Spleen (tissue), 11 donors: ENCODE data around the gene WDR72. TPM values are rescaled to one million over a fixed set of nuclear protein-coding genes. Genes with fewer than 3 reads are reported as not detected.

Experiments used
- DNase-seq: peaks from one replicate; pipeline ENCODE4 v3.0.0-alpha.2; 2020
- H3K27ac ChIP-seq, 8 donors: fragments of 200-600 bp; sonication (generic) in 7 of 8; 1 replicate in 4 of 8; 2 replicates in 4 of 8; pipeline versions ENCODE4 v1.5.0 to v1.8.0; 2016 to 2021; ENCODE audit warnings: inconsistent platforms in 4 of 8, mild to moderate bottlenecking in 4 of 8, moderate library complexity in 1 of 8
- H3K27me3 ChIP-seq, 7 donors: fragments of 200-600 bp; sonication (generic) in 6 of 7; replicated peaks in 1 of 7; 1 replicate in 4 of 7; 2 replicates in 3 of 7; pipeline versions ENCODE4 v1.5.0 to v1.8.0; 2016 to 2021; ENCODE audit warnings: inconsistent platforms in 3 of 7, mild to moderate bottlenecking in 1 of 7
- H3K36me3 ChIP-seq, 6 donors: fragments of 200-600 bp; sonication (generic) in 5 of 6; 1 replicate in 4 of 6; 2 replicates in 2 of 6; pipeline versions ENCODE4 v1.5.0 to v1.8.0; 2016 to 2021; ENCODE audit warnings: inconsistent platforms in 2 of 6
- H3K4me1 ChIP-seq, 6 donors: fragments of 200-600 bp; sonication (generic) in 5 of 6; 1 replicate in 3 of 6; 2 replicates in 3 of 6; pipeline versions ENCODE4 v1.5.0 to v1.8.0; 2016 to 2021; ENCODE audit warnings: inconsistent platforms in 3 of 6
- H3K4me3 ChIP-seq, 8 donors: fragments of 200-600 bp; sonication (generic) in 7 of 8; 1 replicate in 4 of 8; 2 replicates in 4 of 8; pipeline versions ENCODE4 v1.5.0 to v1.8.0; 2016 to 2021; ENCODE audit warnings: inconsistent platforms in 4 of 8, mild to moderate bottlenecking in 4 of 8, moderate library complexity in 2 of 8
- H3K9me3 ChIP-seq, 8 donors: fragments of 200-600 bp; sonication (generic) in 7 of 8; 1 replicate in 4 of 8; 2 replicates in 4 of 8; pipeline versions ENCODE4 v1.5.0 to v1.8.0; 2016 to 2021; ENCODE audit warnings: inconsistent platforms in 4 of 8
- POLR2A ChIP-seq, 3 donors: fragments of 450-650 bp; IDR thresholded peaks; one replicate each; pipeline ENCODE4 v1.5.1; 2017; ENCODE audit warnings: antibody characterized with exemption in 3 of 3, mild to moderate bottlenecking in 1 of 3
- POLR2AphosphoS5 ChIP-seq, 3 donors: sonication (generic); formaldehyde crosslinking; IDR thresholded peaks; one replicate each; pipeline ENCODE4 v1.5.1; 2017; ENCODE audit warnings: antibody characterized with exemption in 3 of 3
- WGBS, 5 donors: extraction: QIAGEN DNeasy Blood & Tissue Kit in 3 of 5; methylation state at CpG; one replicate each; pipeline versions ENCODE4 v1.1.5 to v1.1.7; 2013 to 2018; 5-methylcytosine and 5-hydroxymethylcytosine counted together
- intact Hi-C: fragments of 100-400 bp; cut with DNase I; formaldehyde crosslinking; loops from one replicate; pipeline ENCODE4 v1.15.0; 2023; ENCODE audit warnings: low total_unique reads
- polyA plus RNA-seq, 3 donors: library from polyadenylated mRNA; stranded (reverse); fragments of 200-250 nt; gene quantifications; one replicate each; pipeline ENCODE4 v1.2.1, GENCODE V29; 2013
- total RNA-seq, 7 donors: library from RNA; depleted of rRNA in 3 of 7; stranded (reverse); fragments of >200 nt in 3 of 7; fragmentation: NEBNext Ultra II Directional in 4 of 7; extraction: Animal tissue kit (Norgen Biotek cat#: 25700) in 4 of 7; gene quantifications; one replicate each; pipeline versions ENCODE4 v1.1.0 to v1.2.1, GENCODE V29; 2016 to 2021
- TF ChIP-seq, protein P1 (sequence below), 11 experiments: fragments of 200-600 bp in 7 of 11; fragments of 450-650 bp in 4 of 11; sonication (generic) in 4 of 11; IDR thresholded peaks in 8 of 11; conservative IDR thresholded peaks in 3 of 11; 1 replicate in 7 of 11; 2 replicates in 4 of 11; pipeline versions ENCODE4 v1.4.0 to v1.8.0; 2016 to 2021; ENCODE audit warnings: antibody characterized with exemption in 11 of 11, inconsistent platforms in 4 of 11, mild to moderate bottlenecking in 1 of 11
- donor health status: healthy with polysubstance abuse.
- donor health status: DM: no; HTN: no; CAD: no; lungs with moderate emphysema.
- donor health status: DM: no; HTN: no; CAD: no.
- donor health status: Bipolar disorder and iron deficiency.
- donor health status: healthy.
- donor health status: DM: no; HTN: no; CAD: no.
- donor health status: DM: yes; HTN: yes; CAD: no.

Gene WDR72
- total and polyA plus RNA-seq, 10 donors = not detected

DNA sequence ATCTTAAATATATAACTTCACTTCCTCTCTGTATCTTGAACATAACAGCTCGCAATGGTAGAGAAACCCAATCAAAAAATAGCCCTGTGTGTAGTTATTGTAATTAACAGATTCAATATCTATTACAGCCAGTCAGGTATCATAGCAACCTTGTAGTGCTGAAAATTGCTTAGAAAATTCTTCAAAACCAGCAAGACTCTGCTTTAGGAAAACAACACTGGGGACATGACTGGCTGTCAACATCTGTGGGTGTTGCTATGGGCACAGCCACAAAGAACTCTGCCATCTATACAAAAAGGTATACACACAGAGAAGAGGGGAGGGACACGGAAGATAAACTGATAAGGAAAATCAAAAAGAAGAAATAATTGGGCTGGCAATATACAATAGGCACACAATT, 101.2 kb downstream of the WDR72 start:
- no peak for DNase-seq
- WGBS, 5 donors = 65 to 78% (median 68%) methylated on average over 2 of the region's 2 CpGs
- H3K27ac ChIP-seq = no peak overlapping the region
- no peak overlapping the region for H3K4me3 ChIP-seq
- intact Hi-C loops = no loop called here
- no peaks in the 10 kb centered on the region for H3K9me3 ChIP-seq
- TF ChIP-seq POLR2AphosphoS5 (IDR thresholded peaks at IDR 0.05) (no peak), POLR2A (IDR thresholded peaks at IDR 0.05) (no peak)
- TF ChIP-seq, protein P1, sequence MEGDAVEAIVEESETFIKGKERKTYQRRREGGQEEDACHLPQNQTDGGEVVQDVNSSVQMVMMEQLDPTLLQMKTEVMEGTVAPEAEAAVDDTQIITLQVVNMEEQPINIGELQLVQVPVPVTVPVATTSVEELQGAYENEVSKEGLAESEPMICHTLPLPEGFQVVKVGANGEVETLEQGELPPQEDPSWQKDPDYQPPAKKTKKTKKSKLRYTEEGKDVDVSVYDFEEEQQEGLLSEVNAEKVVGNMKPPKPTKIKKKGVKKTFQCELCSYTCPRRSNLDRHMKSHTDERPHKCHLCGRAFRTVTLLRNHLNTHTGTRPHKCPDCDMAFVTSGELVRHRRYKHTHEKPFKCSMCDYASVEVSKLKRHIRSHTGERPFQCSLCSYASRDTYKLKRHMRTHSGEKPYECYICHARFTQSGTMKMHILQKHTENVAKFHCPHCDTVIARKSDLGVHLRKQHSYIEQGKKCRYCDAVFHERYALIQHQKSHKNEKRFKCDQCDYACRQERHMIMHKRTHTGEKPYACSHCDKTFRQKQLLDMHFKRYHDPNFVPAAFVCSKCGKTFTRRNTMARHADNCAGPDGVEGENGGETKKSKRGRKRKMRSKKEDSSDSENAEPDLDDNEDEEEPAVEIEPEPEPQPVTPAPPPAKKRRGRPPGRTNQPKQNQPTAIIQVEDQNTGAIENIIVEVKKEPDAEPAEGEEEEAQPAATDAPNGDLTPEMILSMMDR (IDR thresholded peaks at IDR 0.05 in 8 of 11, conservative IDR thresholded peaks at IDR 0.05 in 3 of 11) = no peak
- H3K27me3 ChIP-seq = no peaks in the 10 kb centered on the region
- H3K4me1 ChIP-seq = no peaks in the 10 kb centered on the region
- no peaks in the 10 kb centered on the region for H3K36me3 ChIP-seq

DNA sequence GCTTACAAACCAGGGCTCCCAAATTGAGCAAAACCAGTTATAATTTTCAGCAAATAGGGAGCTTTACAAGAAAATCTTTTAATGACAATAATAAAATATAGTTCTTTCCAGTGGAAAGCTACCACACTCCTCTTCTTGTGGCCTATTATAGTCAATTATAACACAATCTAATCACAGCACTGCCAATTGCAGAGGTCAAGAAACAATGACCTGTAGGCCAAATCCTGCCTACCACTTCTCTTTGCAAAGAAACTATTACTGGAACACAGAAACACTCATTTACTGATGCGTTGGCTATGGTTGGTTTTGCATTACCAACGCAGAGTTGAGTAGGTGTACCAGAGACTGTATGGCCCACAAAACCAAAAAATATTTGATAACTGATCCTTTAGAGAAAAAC, 110.5 kb downstream of the WDR72 start:
- intact Hi-C loops = no loop called here
- H3K27me3 ChIP-seq = no peaks in the 10 kb centered on the region
- H3K27ac ChIP-seq = no peak overlapping the region
- 89 to 99% (median 90%) methylated on average over 2 of the region's 2 CpGs for WGBS, 5 donors
- H3K4me1 ChIP-seq = no peaks in the 10 kb centered on the region
- no peaks in the 10 kb centered on the region for H3K36me3 ChIP-seq
- H3K4me3 ChIP-seq = no peak overlapping the region
- DNase-seq = no peak
- H3K9me3 ChIP-seq = no peaks in the 10 kb centered on the region
- TF ChIP-seq, protein P1 (IDR thresholded peaks at IDR 0.05 in 8 of 11, conservative IDR thresholded peaks at IDR 0.05 in 3 of 11) = no peak
- no peak for TF ChIP-seq POLR2A (IDR thresholded peaks at IDR 0.05)

DNA sequence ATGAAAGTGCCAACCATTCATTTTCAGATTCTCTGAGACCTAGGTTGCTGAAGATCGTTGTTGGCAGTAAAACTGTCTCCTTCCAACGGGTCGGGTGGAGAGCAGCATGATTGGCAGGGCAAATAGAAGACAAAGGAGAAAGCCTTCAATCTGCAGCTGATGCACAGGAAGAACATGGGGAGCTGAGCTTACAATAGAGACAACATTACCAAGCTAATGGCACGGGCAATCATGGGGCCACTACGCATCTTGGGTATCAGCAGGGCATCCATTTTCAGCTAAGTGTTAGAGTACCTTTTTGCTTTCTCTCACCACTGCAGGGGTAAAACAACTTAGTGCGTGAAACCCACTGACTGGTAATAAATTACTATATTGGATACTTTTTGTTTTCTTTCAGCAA, 114.8 kb downstream of the WDR72 start:
- WGBS, 5 donors = 71 to 89% (median 76%) methylated on average over 6 of the region's 6 CpGs
- Histone ChIP-seq H3K4me3 (no peak overlapping the region), H3K27me3 (no peaks in the 10 kb centered on the region), H3K9me3 (no peaks in the 10 kb centered on the region), H3K4me1 (no peaks in the 10 kb centered on the region), H3K27ac (no peak overlapping the region), H3K36me3 (no peaks in the 10 kb centered on the region)
- intact Hi-C loops = no loop called here
- TF ChIP-seq, protein P1 (IDR thresholded peaks at IDR 0.05 in 8 of 11, conservative IDR thresholded peaks at IDR 0.05 in 3 of 11) = no peak
- TF ChIP-seq POLR2AphosphoS5 (IDR thresholded peaks at IDR 0.05) (no peak), POLR2A (IDR thresholded peaks at IDR 0.05) (no peak)
- no peak for DNase-seq

DNA sequence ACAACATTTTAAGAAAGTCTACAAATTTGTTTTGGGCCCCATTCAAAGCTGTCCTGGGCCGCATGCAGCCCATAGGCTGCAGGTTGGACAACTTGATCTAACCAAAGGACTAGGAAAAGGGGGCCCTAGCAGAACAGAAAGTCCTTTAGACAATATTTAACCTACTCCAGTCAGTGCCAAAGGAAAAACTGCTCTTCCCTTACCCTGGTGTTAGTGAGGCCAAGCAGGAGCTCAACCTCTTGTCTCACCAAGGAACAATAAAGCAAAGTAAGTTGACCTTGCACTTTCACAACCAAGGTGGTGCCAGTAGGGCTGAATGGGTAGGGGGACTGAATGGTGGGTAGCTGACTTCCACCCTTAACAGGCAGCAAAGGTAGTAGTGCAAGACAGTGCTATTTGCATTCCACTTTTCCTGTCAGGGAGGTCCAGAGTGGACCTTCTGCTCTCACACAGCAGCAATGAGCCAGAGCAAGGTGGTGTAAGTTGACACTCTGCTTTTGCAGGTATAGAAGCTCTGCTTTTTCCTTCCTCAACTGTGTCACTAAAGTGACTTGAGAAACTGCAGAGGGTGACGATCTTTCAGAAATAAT, 124.9 kb downstream of the WDR72 start:
- intact Hi-C loops = no loop called here
- no peaks in the 10 kb centered on the region for H3K36me3 ChIP-seq
- H3K4me1 ChIP-seq = no peaks in the 10 kb centered on the region
- H3K9me3 ChIP-seq = peaks cover 0 to 21% (median 14%) of the 10 kb centered on the region in 8 donors
- 84 to 93% (median 91%) methylated on average over 2 of the region's 2 CpGs for WGBS, 5 donors
- H3K27ac ChIP-seq = no peak overlapping the region
- H3K4me3 ChIP-seq = no peak overlapping the region
- no peak for DNase-seq
- no peaks in the 10 kb centered on the region for H3K27me3 ChIP-seq
- TF ChIP-seq POLR2AphosphoS5 (IDR thresholded peaks at IDR 0.05) (no peak), POLR2A (IDR thresholded peaks at IDR 0.05) (no peak)
- TF ChIP-seq, protein P1 (IDR thresholded peaks at IDR 0.05 in 8 of 11, conservative IDR thresholded peaks at IDR 0.05 in 3 of 11) = no peak
